Retinal pigment epithelial cell (primary cell): ENCODE measurements around the gene UBE2Z.

Source experiments
- DNase-seq: peaks from one replicate; pipeline ENCODE4 v3.0.0-alpha.2; 2010; ENCODE audit warnings: low read depth
- H3K4me3 ChIP-seq: 2 replicates; pipeline ENCODE4 v1.5.1; 2011; ENCODE audit warnings: mild to moderate bottlenecking, low read length, control low read depth, moderate library complexity
- TF ChIP-seq, protein P1 (sequence below): conservative IDR thresholded peaks from 2 replicates; pipeline ENCODE4 v1.5.1; 2011; ENCODE audit warnings: low read depth, low read length, control low read depth, inconsistent platforms

UBE2Z gene

DNA sequence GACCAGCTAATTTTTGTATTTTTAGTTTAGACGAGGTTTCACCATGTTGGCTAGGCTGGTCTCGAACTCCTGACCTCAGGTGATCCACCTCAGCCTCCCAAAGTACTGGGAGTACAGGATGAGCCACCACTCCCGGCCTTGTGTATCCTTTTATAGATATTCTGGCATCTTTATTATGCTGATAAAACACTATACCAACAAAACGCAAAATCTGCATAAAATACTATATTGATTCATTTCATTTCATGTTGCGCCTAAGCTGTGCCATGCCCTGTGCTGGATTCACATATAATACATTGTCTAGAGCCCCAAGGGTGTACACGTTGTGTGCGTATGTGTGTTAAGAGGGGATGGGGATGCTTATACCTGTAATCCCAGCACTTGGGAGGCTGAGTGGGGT lies 3.8 kb upstream of the UBE2Z start:
- TF ChIP-seq, protein P1, sequence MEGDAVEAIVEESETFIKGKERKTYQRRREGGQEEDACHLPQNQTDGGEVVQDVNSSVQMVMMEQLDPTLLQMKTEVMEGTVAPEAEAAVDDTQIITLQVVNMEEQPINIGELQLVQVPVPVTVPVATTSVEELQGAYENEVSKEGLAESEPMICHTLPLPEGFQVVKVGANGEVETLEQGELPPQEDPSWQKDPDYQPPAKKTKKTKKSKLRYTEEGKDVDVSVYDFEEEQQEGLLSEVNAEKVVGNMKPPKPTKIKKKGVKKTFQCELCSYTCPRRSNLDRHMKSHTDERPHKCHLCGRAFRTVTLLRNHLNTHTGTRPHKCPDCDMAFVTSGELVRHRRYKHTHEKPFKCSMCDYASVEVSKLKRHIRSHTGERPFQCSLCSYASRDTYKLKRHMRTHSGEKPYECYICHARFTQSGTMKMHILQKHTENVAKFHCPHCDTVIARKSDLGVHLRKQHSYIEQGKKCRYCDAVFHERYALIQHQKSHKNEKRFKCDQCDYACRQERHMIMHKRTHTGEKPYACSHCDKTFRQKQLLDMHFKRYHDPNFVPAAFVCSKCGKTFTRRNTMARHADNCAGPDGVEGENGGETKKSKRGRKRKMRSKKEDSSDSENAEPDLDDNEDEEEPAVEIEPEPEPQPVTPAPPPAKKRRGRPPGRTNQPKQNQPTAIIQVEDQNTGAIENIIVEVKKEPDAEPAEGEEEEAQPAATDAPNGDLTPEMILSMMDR: no peak
- no peak for DNase-seq

DNA sequence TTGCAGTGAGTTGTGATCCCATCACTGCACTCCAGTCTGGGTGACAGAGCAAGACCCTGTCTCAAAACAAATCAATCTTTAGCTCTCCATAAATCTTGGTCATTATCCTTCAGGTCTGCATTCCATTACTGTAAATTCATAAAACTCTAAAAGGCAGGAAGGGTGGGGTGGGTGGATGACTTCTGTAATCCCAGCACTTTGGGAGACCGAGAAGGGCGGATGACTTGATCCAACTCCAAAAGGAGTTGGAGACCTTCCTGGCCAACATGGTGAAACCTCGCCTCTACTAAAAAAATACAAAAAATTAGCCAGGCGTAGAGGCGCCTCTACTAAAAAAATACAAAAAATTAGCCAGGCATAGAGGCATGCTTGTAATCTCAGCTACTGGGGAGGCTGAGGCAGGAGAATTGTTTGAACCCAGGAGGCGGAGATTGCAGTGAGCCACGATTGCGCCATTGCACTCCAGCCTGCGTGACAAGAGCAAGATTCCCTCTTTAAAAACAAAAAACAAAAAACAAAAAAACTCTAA lies 2.2 kb upstream of the UBE2Z start:
- no peak overlapping the region for H3K4me3 ChIP-seq
- TF ChIP-seq, protein P1: no peak
- no peak for DNase-seq

More for the DNA sequence above, 3.8 kb upstream of the UBE2Z start:
- H3K4me3 ChIP-seq: no peak overlapping the region

DNA sequence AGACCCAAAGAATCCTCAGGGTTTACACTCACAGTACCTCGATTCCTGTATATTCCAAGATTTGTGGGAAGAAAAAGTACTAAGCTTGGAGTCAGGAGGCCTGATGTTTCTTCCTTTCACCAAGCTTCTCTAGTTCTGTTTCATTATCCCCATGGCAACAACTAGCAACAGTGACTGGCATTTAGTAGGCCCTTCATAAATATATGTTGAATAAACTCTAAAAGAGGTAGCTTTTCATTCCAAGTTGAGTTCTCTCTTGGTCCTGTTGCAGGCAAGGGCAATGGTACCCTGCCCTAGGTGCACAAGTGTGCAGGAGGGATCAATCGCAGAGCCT lies 527 bp upstream of the UBE2Z start:
- H3K4me3 ChIP-seq: peak overlapping the region; percentile 57
- peak; percentile 46 for DNase-seq
- TF ChIP-seq, protein P1: no peak

DNA sequence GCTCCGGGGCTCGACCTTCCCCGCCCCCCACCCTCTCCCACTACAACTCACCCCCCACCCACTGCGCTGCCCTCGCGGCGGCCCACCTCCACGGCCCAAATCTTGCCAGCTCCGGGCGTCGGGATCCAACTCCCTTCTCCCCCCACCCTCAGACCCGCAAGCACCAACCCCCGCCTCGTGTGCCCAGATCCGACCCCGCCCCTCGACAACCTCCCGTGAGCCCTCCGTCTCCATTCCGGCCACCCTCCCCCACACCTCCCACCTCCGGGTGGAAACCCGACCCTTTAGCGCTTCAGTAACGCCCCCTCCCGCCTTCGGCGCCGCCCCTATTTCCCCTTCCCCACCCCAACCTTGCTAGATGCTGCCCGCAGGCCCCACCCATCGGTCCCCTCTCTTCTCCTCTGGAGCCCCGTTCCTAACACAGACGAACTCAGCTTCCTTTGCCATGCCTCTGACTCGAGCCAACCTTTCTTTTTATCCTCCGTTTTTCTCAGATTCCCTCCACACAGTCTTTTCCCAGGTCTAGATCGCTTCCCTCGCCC lies 717 bp downstream of the UBE2Z start:
- peak; percentile 66 for DNase-seq
- TF ChIP-seq, protein P1: no peak

DNA sequence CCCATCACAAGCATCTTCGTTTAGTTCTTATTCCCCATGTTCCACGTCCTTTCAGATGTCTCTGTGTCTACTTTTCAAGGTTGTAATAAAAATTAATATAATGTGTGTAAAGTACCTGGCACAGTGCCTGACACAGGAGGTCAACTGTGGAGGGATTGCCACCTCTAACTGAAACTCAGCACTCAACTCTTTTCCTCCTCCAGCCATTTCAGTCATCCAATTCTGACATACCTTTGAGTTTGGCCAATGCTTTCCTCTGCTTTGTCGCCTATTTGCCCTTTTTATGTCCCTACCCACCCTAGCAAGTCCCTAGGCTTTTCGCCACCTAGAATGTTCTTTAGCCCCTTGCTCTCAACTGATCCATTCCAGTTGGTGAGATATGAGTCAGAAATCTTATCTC lies 1.6 kb downstream of the UBE2Z start:
- no peak for DNase-seq
- peak overlapping the region; percentile 57 for H3K4me3 ChIP-seq
- TF ChIP-seq, protein P1: no peak

More for the DNA sequence above, 717 bp downstream of the UBE2Z start:
- H3K4me3 ChIP-seq: peak overlapping the region; percentile 57

DNA sequence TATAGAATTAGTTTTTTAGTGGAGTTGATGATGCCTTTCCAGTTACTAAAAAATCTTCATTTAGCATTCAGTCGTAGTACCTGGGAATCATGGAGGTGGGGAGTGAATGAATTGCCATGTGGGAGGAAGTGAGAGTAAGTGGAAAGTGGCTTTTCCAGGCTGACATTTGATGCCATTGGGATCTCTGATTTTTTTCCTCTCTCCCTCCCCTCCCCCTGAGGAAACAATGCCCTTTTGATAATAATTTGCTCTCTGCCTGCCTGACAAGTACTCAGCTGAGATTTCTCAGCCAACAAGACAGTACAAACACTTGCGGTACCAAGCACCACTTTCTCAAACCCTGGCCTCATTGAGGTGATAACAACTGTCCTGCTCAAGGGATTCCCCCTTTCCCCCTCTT lies 2.2 kb downstream of the UBE2Z start:
- peak overlapping the region; percentile 57 for H3K4me3 ChIP-seq
- DNase-seq: no peak
- TF ChIP-seq, protein P1: no peak

DNA sequence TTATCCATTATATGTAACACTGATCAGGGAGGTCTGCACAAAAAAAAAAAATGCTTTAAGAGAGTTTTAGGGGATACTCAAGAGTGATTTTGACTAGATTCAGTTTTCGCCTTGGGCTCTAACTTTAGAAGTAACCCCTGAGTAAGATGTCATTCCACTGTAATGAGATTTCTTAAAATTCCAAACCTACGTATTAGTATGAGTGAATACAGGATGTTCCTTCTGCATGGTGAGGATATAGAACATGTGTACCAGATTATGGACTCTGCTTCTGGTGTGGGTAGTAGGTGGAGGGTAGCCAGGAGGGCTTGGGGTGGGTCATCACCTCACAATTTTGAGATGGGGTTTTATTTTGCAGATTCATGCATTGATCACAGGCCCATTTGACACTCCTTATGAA lies 4.3 kb downstream of the UBE2Z start:
- no peak overlapping the region for H3K4me3 ChIP-seq
- no peak for DNase-seq
- TF ChIP-seq, protein P1: no peak
